ENCODE data around the gene CLN6.

DNA sequence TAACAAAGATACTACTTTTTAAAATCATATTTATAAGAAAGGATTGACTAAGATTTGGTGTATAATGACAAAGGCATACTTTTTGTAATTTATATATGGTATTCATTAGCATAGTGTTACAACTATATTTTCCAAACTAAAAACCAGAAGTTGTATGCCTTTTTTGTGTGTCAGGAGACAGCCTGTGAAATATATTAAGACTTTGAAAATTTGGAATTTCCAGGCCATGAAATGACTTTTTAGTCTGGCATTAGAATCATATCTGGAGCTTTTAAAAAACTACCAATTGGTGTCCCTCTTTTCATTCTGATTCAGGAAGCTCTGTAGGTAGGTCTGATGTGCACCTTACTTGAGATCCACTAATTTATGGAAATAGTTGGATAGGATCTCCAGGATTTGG lies 66.3 kb downstream of the CLN6 start:
- TF ChIP-seq, protein P1, sequence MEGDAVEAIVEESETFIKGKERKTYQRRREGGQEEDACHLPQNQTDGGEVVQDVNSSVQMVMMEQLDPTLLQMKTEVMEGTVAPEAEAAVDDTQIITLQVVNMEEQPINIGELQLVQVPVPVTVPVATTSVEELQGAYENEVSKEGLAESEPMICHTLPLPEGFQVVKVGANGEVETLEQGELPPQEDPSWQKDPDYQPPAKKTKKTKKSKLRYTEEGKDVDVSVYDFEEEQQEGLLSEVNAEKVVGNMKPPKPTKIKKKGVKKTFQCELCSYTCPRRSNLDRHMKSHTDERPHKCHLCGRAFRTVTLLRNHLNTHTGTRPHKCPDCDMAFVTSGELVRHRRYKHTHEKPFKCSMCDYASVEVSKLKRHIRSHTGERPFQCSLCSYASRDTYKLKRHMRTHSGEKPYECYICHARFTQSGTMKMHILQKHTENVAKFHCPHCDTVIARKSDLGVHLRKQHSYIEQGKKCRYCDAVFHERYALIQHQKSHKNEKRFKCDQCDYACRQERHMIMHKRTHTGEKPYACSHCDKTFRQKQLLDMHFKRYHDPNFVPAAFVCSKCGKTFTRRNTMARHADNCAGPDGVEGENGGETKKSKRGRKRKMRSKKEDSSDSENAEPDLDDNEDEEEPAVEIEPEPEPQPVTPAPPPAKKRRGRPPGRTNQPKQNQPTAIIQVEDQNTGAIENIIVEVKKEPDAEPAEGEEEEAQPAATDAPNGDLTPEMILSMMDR (conservative IDR thresholded peaks at IDR 0.05; ENCODE audit: low read length), result no peak
- TF ChIP-seq EZH2phosphoT487 (IDR thresholded peaks at IDR 0.05; ENCODE audit: borderline replicate concordance), result no peak
